ENCODE results near the gene SLC1A7. TPM values are rescaled to one million over a fixed set of nuclear protein-coding genes. Genes with fewer than 3 reads are reported as not detected.

SLC1A7 gene
- total RNA-seq, 1 donor from 2014 or later: not detected

DNA sequence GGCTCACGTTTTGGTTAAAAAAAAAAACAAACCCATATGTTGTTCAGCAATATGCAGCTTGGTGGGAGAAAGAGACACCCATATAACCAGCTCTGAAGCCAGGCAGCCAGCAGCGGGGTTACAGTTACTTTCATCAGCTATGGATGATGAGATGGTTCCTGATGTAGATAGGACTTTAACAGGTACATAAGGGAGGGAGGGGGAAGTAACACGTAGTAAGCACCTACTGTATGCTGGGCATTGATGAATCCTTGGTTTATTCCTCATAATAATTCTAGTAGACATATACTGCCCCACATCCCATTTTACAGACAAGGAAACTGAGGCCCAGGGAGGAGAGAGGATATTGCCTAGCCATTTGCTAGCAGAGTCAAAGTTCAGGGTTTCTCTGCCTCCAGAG, 2.0 kb downstream of the SLC1A7 start:
- Mint-ChIP-seq H3K27ac (no peak overlapping the region), H3K27me3 (peaks cover 8% of the 10 kb centered on the region)
- TF ChIP-seq, protein P1, sequence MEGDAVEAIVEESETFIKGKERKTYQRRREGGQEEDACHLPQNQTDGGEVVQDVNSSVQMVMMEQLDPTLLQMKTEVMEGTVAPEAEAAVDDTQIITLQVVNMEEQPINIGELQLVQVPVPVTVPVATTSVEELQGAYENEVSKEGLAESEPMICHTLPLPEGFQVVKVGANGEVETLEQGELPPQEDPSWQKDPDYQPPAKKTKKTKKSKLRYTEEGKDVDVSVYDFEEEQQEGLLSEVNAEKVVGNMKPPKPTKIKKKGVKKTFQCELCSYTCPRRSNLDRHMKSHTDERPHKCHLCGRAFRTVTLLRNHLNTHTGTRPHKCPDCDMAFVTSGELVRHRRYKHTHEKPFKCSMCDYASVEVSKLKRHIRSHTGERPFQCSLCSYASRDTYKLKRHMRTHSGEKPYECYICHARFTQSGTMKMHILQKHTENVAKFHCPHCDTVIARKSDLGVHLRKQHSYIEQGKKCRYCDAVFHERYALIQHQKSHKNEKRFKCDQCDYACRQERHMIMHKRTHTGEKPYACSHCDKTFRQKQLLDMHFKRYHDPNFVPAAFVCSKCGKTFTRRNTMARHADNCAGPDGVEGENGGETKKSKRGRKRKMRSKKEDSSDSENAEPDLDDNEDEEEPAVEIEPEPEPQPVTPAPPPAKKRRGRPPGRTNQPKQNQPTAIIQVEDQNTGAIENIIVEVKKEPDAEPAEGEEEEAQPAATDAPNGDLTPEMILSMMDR (conservative IDR thresholded peaks at IDR 0.05): no peak

DNA sequence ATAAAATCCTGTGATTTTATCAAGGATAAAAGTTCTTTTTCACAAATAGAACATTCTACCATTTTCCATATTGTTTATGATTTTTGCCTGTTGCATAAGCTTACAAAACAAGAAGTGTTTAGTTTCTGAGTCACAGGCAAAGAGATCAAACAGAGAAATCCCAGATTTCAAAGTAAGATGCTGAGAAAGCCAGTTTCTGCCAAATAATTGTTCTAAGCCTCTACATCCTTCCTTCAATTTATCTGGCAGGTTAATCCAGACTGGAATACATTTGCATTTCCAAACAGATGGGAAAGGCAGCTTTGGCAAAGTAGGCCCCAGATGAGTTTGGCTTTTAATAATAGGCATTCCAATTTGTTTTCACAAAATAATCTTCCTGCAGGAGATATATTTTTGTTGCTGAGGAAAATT, 2.5 kb downstream of the SLC1A7 start:
- no peak for DNase-seq (ENCODE audit: extremely low spot score, unreplicated experiment)
- H3K27me3 Mint-ChIP-seq: peaks cover 8% of the 10 kb centered on the region

More for the DNA sequence above, 2.0 kb downstream of the SLC1A7 start:
- DNase-seq (ENCODE audit: extremely low spot score, unreplicated experiment): no peak
- no peak overlapping the region for H3K4me3 Mint-ChIP-seq
- H3K36me3 Mint-ChIP-seq: no peaks in the 10 kb centered on the region
- H3K4me1 Mint-ChIP-seq (ENCODE audit: unreplicated experiment): peaks cover 3% of the 10 kb centered on the region
- H3K9me3 Mint-ChIP-seq: peaks cover 9% of the 10 kb centered on the region

DNA sequence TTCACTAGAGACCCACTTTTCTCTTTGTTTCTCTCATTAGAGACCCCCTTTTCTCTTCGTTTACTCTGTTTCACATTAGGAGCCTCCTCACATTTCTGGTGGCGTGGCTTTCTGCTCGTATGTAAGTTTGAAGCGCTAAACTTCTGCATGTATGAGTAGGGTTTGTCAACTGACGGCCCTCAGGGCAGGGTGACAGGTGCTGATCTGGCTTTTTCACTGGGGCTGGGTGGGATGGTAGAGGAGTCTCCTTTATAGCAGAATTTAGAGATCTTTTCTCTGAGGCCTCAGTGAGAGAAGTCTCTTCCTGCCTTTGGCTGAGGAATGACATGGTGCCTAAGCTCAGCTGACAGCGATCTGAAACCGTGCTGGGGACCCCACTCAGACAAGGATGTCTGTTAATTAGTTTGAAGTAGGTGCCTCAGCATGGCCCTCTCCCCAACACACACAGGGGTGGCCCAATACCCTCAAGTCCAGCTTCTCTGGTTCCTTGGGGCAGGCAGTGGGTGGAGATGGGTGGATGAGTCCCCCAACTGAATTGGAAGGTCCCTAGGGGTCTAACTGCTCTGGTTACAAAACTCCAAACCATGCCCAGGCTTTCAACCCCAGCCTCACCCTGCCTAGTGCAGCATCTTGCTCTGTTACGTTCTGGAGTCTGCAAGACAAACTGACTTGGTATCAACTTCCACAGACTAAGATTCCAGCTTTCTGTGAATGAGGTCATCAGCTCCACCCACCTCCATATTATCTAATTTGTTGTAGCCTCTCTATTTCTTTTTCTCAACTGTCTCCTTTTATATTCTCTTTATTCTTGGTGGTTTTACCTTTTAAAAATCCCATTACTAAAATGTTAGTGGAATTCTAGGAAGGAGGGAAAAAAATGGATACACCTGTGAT, 3.2 kb downstream of the SLC1A7 start:
- peaks cover 8% of the 10 kb centered on the region for H3K27me3 Mint-ChIP-seq
- H3K9me3 Mint-ChIP-seq: peaks cover 9% of the 10 kb centered on the region
- TF ChIP-seq, protein P1 (conservative IDR thresholded peaks at IDR 0.05): no peak
- no peak overlapping the region for H3K27ac Mint-ChIP-seq
- H3K4me3 Mint-ChIP-seq: no peak overlapping the region
- no peaks in the 10 kb centered on the region for H3K36me3 Mint-ChIP-seq
- H3K4me1 Mint-ChIP-seq (ENCODE audit: unreplicated experiment): no peaks in the 10 kb centered on the region
- DNase-seq (ENCODE audit: extremely low spot score, unreplicated experiment): no peak

More for the DNA sequence above, 2.5 kb downstream of the SLC1A7 start:
- Mint-ChIP-seq H3K27ac (no peak overlapping the region), H3K36me3 (no peaks in the 10 kb centered on the region), H3K9me3 (peaks cover 9% of the 10 kb centered on the region), H3K4me3 (no peak overlapping the region), H3K4me1 (ENCODE audit: unreplicated experiment) (no peaks in the 10 kb centered on the region)
- TF ChIP-seq, protein P1 (conservative IDR thresholded peaks at IDR 0.05): no peak

DNA sequence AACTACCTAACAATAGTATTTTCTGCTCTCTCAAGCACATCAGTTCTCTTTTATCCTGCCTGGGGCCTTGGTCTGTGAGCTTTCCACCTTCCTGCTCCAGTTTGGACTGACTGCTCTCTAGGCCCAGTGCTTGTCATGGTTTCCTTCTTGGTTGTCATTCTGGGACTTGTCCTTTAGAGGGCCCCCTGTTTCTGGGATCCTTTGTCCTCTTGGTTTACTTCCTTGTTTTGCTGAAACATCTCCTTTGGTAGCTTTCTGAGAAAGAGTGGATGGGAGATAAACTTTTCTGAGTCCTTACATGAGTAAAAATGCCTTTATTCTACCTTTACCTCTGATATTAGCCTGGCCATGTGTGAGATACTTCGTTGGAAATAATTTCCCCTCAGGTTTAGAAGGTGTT, 4.7 kb downstream of the SLC1A7 start:
- peaks cover 9% of the 10 kb centered on the region for H3K9me3 Mint-ChIP-seq
- H3K4me1 Mint-ChIP-seq (ENCODE audit: unreplicated experiment): no peaks in the 10 kb centered on the region
- peaks cover 10% of the 10 kb centered on the region for H3K27me3 Mint-ChIP-seq
- TF ChIP-seq, protein P1 (conservative IDR thresholded peaks at IDR 0.05): peak; percentile 19
- H3K27ac Mint-ChIP-seq: no peak overlapping the region
- no peak overlapping the region for H3K4me3 Mint-ChIP-seq
- DNase-seq (ENCODE audit: extremely low spot score, unreplicated experiment): no peak
- H3K36me3 Mint-ChIP-seq: no peaks in the 10 kb centered on the region

DNA sequence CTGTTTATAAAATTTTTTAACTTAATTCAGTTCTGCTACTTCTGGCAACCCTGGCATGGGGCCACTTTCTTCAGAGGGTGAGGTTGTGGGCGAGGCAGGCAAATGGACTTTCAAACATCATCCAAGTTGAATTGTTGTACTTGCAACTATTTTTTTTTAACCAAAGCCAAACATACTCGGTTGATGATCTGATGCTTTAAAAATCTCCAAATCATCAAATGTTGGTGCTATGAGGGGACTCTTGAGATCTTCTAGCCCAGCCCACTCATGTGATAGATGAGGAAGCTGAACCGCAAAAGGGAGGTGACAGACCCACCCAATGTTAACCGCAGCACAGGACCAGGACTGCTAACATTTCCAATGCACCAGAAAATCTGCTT, 6.7 kb downstream of the SLC1A7 start:
- Mint-ChIP-seq H3K36me3 (no peaks in the 10 kb centered on the region), H3K27ac (peak overlapping the region; percentile 66), H3K4me3 (no peak overlapping the region), H3K27me3 (peaks cover 10% of the 10 kb centered on the region), H3K9me3 (peaks cover 9% of the 10 kb centered on the region), H3K4me1 (ENCODE audit: unreplicated experiment) (no peaks in the 10 kb centered on the region)
- DNase-seq (ENCODE audit: extremely low spot score, unreplicated experiment): no peak
- TF ChIP-seq, protein P1 (conservative IDR thresholded peaks at IDR 0.05): no peak
